Suprapubic skin (tissue), 4 donors: ENCODE data around the gene SYT17. TPM values are rescaled to one million over a fixed set of nuclear protein-coding genes. Genes with fewer than 3 reads are reported as not detected.

Source experiments
- DNase-seq, 2 donors: peaks; one replicate each; pipeline ENCODE4 v3.0.0-alpha.2; 2019; ENCODE audit warnings: low spot score in 2 of 2
- H3K27ac ChIP-seq: fragments of 200-600 bp; sonication (generic); one replicate; pipeline ENCODE4 v1.5.1; 2019
- H3K27me3 ChIP-seq: fragments of 200-600 bp; sonication (generic); one replicate; pipeline ENCODE4 v1.5.1; 2019
- H3K36me3 ChIP-seq: fragments of 200-600 bp; sonication (generic); one replicate; pipeline ENCODE4 v1.5.1; 2019
- H3K4me1 ChIP-seq: fragments of 200-600 bp; sonication (generic); one replicate; pipeline ENCODE4 v1.5.1; 2019
- H3K4me3 ChIP-seq: fragments of 200-600 bp; sonication (generic); one replicate; pipeline ENCODE4 v1.5.1; 2019; ENCODE audit warnings: mild to moderate bottlenecking
- H3K9me3 ChIP-seq: fragments of 200-600 bp; sonication (generic); one replicate; pipeline ENCODE4 v1.5.1; 2019
- EP300 ChIP-seq: sonication (generic); formaldehyde crosslinking; IDR thresholded peaks from one replicate; pipeline ENCODE4 v1.6.1; 2017; ENCODE audit warnings: antibody characterized with exemption
- POLR2A ChIP-seq, 2 donors: fragments of 450-650 bp; IDR thresholded peaks; one replicate each; pipeline ENCODE4 v1.6.1; 2017; ENCODE audit warnings: antibody characterized with exemption in 2 of 2, mild to moderate bottlenecking in 2 of 2, moderate library complexity in 2 of 2
- POLR2AphosphoS5 ChIP-seq, 3 donors: sonication (generic); formaldehyde crosslinking; IDR thresholded peaks; one replicate each; pipeline ENCODE4 v1.6.1; 2017; ENCODE audit warnings: antibody characterized with exemption in 3 of 3
- WGBS: methylation state at CpG from one replicate; pipeline ENCODE4 v1.1.5; 2018; 5-methylcytosine and 5-hydroxymethylcytosine counted together
- total RNA-seq, 4 donors: library from RNA; depleted of rRNA; stranded (reverse); fragments of >200 nt; gene quantifications; one replicate each; pipeline ENCODE4 v1.1.0, GENCODE V29; 2016
- TF ChIP-seq, protein P1 (sequence below), 2 donors: fragments of 200-600 bp in 1 of 2; fragments of 450-650 bp in 1 of 2; sonication (generic) in 1 of 2; IDR thresholded peaks; one replicate each; pipeline ENCODE4 v1.5.1; 2016 to 2019; ENCODE audit warnings: antibody characterized with exemption in 2 of 2, mild to moderate bottlenecking in 1 of 2, moderate library complexity in 1 of 2

SYT17 gene
- total RNA-seq, 4 donors from 2014 or later, result 2.5 to 27.6 (median 9.7) TPM

DNA sequence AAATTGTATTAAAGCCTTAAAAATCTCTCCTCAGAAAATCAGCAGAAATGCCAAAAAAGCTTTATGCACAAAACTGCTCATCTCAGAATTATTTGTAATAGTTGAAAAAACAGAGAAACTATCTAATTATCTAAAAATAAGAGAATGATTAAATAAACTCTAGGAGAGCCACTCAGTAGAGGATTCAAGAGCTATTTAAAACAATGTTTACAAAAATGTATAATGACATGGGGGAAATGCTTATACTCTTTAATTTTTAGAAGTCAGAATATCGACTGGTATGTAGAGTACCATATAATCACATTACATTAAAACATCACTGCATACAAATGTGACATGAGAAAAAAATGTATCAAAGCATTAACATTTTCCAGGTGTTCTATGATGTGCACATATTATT lies 129.4 kb downstream of the SYT17 start:
- H3K4me1 ChIP-seq, result no peaks in the 10 kb centered on the region
- 82% methylated on average over 1 of the region's 1 CpG for WGBS

DNA sequence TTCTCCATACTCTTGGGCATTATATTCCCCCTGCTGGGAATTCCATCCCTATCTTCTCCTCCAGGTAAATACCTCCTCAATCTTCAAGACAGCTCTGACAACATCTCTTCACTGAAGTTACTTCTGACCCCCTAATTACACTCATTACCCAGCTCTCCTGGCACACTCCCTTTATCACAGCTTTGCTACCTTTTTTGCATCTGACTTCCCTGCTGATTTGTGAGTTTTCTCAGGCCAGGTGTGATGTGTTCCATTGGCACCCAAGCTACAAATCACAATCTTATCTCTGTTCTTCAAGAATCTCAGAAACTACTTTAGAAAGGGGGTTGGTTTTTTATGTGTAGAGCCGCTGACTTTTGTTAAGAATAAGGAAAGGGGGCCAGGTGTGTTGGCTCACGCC lies 131.5 kb downstream of the SYT17 start:
- Histone ChIP-seq H3K9me3 (no peaks in the 10 kb centered on the region), H3K27ac (no peak overlapping the region), H3K4me1 (no peaks in the 10 kb centered on the region), H3K36me3 (no peaks in the 10 kb centered on the region), H3K4me3 (no peak overlapping the region), H3K27me3 (peaks cover 5% of the 10 kb centered on the region)
- DNase-seq, result no peak
- 71% methylated on average over 2 of the region's 2 CpGs for WGBS
- TF ChIP-seq POLR2A (IDR thresholded peaks at IDR 0.05) (no peak), POLR2AphosphoS5 (IDR thresholded peaks at IDR 0.05) (no peak), EP300 (no peak)
- TF ChIP-seq, protein P1, sequence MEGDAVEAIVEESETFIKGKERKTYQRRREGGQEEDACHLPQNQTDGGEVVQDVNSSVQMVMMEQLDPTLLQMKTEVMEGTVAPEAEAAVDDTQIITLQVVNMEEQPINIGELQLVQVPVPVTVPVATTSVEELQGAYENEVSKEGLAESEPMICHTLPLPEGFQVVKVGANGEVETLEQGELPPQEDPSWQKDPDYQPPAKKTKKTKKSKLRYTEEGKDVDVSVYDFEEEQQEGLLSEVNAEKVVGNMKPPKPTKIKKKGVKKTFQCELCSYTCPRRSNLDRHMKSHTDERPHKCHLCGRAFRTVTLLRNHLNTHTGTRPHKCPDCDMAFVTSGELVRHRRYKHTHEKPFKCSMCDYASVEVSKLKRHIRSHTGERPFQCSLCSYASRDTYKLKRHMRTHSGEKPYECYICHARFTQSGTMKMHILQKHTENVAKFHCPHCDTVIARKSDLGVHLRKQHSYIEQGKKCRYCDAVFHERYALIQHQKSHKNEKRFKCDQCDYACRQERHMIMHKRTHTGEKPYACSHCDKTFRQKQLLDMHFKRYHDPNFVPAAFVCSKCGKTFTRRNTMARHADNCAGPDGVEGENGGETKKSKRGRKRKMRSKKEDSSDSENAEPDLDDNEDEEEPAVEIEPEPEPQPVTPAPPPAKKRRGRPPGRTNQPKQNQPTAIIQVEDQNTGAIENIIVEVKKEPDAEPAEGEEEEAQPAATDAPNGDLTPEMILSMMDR (IDR thresholded peaks at IDR 0.05), result no peak

More for the DNA sequence above, 129.4 kb downstream of the SYT17 start:
- TF ChIP-seq, protein P1 (IDR thresholded peaks at IDR 0.05), result no peak
- TF ChIP-seq EP300 (no peak), POLR2AphosphoS5 (IDR thresholded peaks at IDR 0.05) (no peak), POLR2A (IDR thresholded peaks at IDR 0.05) (no peak)
- Histone ChIP-seq H3K9me3 (no peaks in the 10 kb centered on the region), H3K36me3 (no peaks in the 10 kb centered on the region), H3K27me3 (peaks cover 5% of the 10 kb centered on the region), H3K4me3 (no peak overlapping the region), H3K27ac (no peak overlapping the region)
- DNase-seq, result no peak

DNA sequence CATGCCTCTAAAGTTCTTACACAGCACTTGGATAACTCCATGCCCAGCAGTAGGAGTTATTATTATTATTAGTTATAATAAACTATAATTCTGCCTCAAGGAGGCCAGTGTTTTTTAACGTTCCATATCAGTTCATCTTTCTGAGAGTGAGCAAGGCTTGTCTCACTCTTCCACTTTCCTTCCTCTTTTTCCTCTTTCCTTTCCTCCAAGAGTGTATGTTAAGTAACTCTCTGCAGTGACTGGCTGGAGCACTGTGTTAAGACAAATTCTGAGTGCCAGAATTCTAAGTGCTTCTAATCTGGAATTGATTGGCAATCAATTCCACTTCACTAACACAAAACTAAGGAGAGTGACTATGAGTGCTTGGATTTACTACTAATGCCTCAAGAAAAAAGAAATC lies 133.9 kb downstream of the SYT17 start:
- DNase-seq, result no peak
- H3K36me3 ChIP-seq, result no peaks in the 10 kb centered on the region
- WGBS, result 0% methylated on average over 1 of the region's 1 CpG
- no peaks in the 10 kb centered on the region for H3K27me3 ChIP-seq
- H3K9me3 ChIP-seq, result no peaks in the 10 kb centered on the region
- no peak for TF ChIP-seq POLR2A (IDR thresholded peaks at IDR 0.05)
- no peak for TF ChIP-seq POLR2AphosphoS5 (IDR thresholded peaks at IDR 0.05)
- TF ChIP-seq, protein P1 (IDR thresholded peaks at IDR 0.05), result no peak
- TF ChIP-seq EP300, result no peak
- H3K4me3 ChIP-seq, result no peak overlapping the region
- H3K4me1 ChIP-seq, result no peaks in the 10 kb centered on the region
- H3K27ac ChIP-seq, result no peak overlapping the region

DNA sequence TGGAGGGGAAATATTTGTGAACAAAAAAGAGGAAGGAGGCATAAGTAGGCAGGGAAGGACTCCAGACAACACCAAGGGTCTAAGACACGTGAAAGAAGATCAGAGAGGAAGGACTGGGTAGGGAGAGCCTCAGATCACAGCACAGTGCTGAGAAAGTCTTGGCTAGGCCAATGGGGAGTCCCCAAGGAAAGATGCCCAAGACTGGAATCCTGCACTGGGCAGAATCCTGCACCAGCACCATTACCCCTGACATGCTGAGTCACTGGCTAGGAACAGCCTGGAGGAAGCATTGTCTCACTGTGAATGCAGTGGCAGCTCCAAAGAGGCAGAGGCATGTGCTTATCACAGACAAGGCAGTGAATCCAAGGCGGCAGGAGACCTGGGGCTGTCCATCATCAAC lies 136.7 kb downstream of the SYT17 start:
- 55% methylated on average over 2 of the region's 2 CpGs for WGBS
- H3K27me3 ChIP-seq, result peaks cover 8% of the 10 kb centered on the region
- no peaks in the 10 kb centered on the region for H3K4me1 ChIP-seq
- no peak overlapping the region for H3K4me3 ChIP-seq
- H3K9me3 ChIP-seq, result no peaks in the 10 kb centered on the region
- H3K27ac ChIP-seq, result no peak overlapping the region
- no peaks in the 10 kb centered on the region for H3K36me3 ChIP-seq
- TF ChIP-seq EP300, result no peak
- TF ChIP-seq POLR2A (IDR thresholded peaks at IDR 0.05), result no peak
- TF ChIP-seq, protein P1 (IDR thresholded peaks at IDR 0.05), result no peak
- TF ChIP-seq POLR2AphosphoS5 (IDR thresholded peaks at IDR 0.05), result no peak
- no peak for DNase-seq

DNA sequence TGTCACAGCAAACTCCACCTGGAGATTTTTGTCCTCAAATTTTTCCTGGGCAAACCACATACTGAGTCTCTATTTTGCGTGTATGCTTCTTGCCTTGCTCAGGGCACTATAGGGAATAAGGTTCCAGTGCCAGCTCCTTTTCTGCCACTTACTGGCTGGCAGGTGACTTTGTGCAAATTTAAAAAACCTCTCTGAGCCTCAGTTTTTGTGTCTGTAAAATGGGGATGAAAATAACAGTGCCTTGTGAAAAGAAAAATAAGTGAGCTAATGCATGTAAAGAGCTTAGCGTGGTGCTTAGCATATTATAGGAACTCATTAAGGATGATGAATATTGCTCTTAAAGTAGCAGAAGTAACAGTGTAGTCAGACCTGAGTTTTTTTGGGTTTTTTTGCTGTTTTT lies 137.4 kb downstream of the SYT17 start:
- no peaks in the 10 kb centered on the region for H3K9me3 ChIP-seq

More for the DNA sequence above, 137.4 kb downstream of the SYT17 start:
- no peak for DNase-seq
- no peak overlapping the region for H3K4me3 ChIP-seq
- no peaks in the 10 kb centered on the region for H3K4me1 ChIP-seq
- H3K27ac ChIP-seq, result no peak overlapping the region
- peaks cover 8% of the 10 kb centered on the region for H3K27me3 ChIP-seq
- WGBS, result 89% methylated on average over 2 of the region's 2 CpGs
- TF ChIP-seq, protein P1 (IDR thresholded peaks at IDR 0.05), result no peak
- no peak for TF ChIP-seq POLR2AphosphoS5 (IDR thresholded peaks at IDR 0.05)
- no peak for TF ChIP-seq POLR2A (IDR thresholded peaks at IDR 0.05)
- no peak for TF ChIP-seq EP300
- H3K36me3 ChIP-seq, result no peaks in the 10 kb centered on the region
